Erythroblast (primary cell): ENCODE results near the gene SLC13A4.
A peak's percentile ranks its signal among the peaks of the same experiment; 100 is the strongest.

Source experiments
- GATA1 ChIP-seq: IDR thresholded peaks from 2 replicates; pipeline ENCODE4 v1.6.1; 2011; ENCODE audit warnings: low read depth, mild to moderate bottlenecking, control low read depth, low read length, moderate library complexity
- POLR2A ChIP-seq: IDR thresholded peaks from 2 replicates; pipeline ENCODE4 v1.6.1; 2011; ENCODE audit warnings: mild to moderate bottlenecking, low read length

- peak; percentile 99 for TF ChIP-seq POLR2A
- TF ChIP-seq GATA1 = no peak
Measured at GRCh38 chr7:135662373-135663114, 65.4 kb downstream of the SLC13A4 start, which contains the start of gene STMP1.
